Gastrocnemius medialis (tissue), 4 donors: ENCODE measurements around the gene TFCP2L1.
"Not testable (repeated sequence)": the region's sequence is repeated elsewhere in the genome, so short reads cannot be mapped to it uniquely, and the experiment has no call there.

ENCODE experiments used
- CTCF ChIP-seq, 5 experiments: fragments of 450-650 bp in 3 of 5; fragments of 200-600 bp in 2 of 5; sonication (generic) in 2 of 5; IDR thresholded peaks in 4 of 5; conservative IDR thresholded peaks in 1 of 5; 1 replicate in 4 of 5; 2 replicates in 1 of 5; pipeline ENCODE4 v1.5.1; 2016 to 2019; ENCODE audit warnings: antibody characterized with exemption in 5 of 5, mild to moderate bottlenecking in 3 of 5, moderate library complexity in 3 of 5
- POLR2A ChIP-seq, 2 donors: fragments of 450-650 bp; IDR thresholded peaks; one replicate each; pipeline ENCODE4 v1.6.1; 2017; ENCODE audit warnings: antibody characterized with exemption in 2 of 2, mild to moderate bottlenecking in 2 of 2, moderate library complexity in 2 of 2

- TF ChIP-seq CTCF (IDR thresholded peaks at IDR 0.05 in 4 of 5, conservative IDR thresholded peaks at IDR 0.05 in 1 of 5); POLR2A (IDR thresholded peaks at IDR 0.05): not testable (repeated sequence)
Measured at GRCh38 chr2:121227381-121228144, 57.4 kb downstream of the TFCP2L1 start.
